Measurements from ENCODE around the gene CACNA1F. TPM values are rescaled to one million over a fixed set of nuclear protein-coding genes. Genes with fewer than 3 reads are reported as not detected.
A peak's percentile ranks its signal among the peaks of the same experiment; 100 is the strongest.

Gene CACNA1F
- total and polyA plus RNA-seq, 9 of the 15 experiments (the other 6 are each of a cell fraction or from before 2014, with no cell fraction given) = under 0.01 to 0.41 (median 0.03) TPM; not detected in 3

GRCh38 chrX:49190821-49191573 lies 42.1 kb downstream of the CACNA1F start (continued):
- TF ChIP-seq E2F8 (IDR thresholded peaks at IDR 0.05; ENCODE audit: low read depth, partially characterized antibody) (no peak), FOXP1 (CRISPR knock-in tag; IDR thresholded peaks at IDR 0.05) (no peak; the same call in 1 of the 2 replicates), MTF1 (CRISPR knock-in tag; IDR thresholded peaks at IDR 0.05; ENCODE audit: borderline replicate concordance) (no peak), SMARCC2 (IDR thresholded peaks at IDR 0.05; ENCODE audit: low read depth) (no peak), UBTF (IDR thresholded peaks at IDR 0.05; ENCODE audit: borderline replicate concordance in 1 of 2, low read depth in 2 of 2, low read length in 2 of 2) (0 out of 4 replicates have a peak, but pooled peaks of 1 of the 2 experiments have one; percentile 1), ASH1L (IDR thresholded peaks at IDR 0.05; ENCODE audit: borderline replicate concordance, low read depth, partially characterized antibody) (peak; percentile 100), BRCA1 (IDR thresholded peaks at IDR 0.05) (no peak), BRCA1 (CRISPR knock-in tag; IDR thresholded peaks at IDR 0.05) (no peak), TAF1 (IDR thresholded peaks at IDR 0.05; ENCODE audit: control insufficient read depth, extremely low read depth, insufficient read depth, low read length, severe bottlenecking) (peak; percentile 76), PCBP2 (IDR thresholded peaks at IDR 0.05; ENCODE audit: low read depth, low read length, poor library complexity, severe bottlenecking) (no peak), ZNF384 (IDR thresholded peaks at IDR 0.05; ENCODE audit: low read depth, low read length) (no peak), POLR2A (conservative IDR thresholded peaks at IDR 0.05) (peak; percentile 80; the same call in 1 of the 2 replicates), ELF4 (CRISPR knock-in tag; IDR thresholded peaks at IDR 0.05) (no peak), ZNF740 (CRISPR knock-in tag; IDR thresholded peaks at IDR 0.05) (0 out of 2 replicates have a peak, but pooled peaks have one; percentile 19), ZNF740 (tag; IDR thresholded peaks at IDR 0.05) (no peak), MLLT1 (IDR thresholded peaks at IDR 0.05) (peak in 1 of 2 experiments; percentile 100; a peak in 2 of 4 replicates), CSDE1 (IDR thresholded peaks at IDR 0.05) (no peak), ETS1 (conservative IDR thresholded peaks at IDR 0.05; ENCODE audit: control insufficient read depth, low read depth, low read length) (no peak)
